AG04449 (cell line): ENCODE measurements around the gene CHD1.

Experiments used
- CTCF ChIA-PET: fragments of 350-600 bp; formaldehyde crosslinking; extraction: SDS; loops from one replicate; lab custom pipeline; 2021; ENCODE audit warnings: antibody characterized with exemption; lab: Yijun Ruan, JAX
- POLR2A ChIA-PET: fragments of 400-600, 350-600 bp; formaldehyde crosslinking; extraction: SDS; loops from one replicate; lab custom pipeline; 2020; ENCODE audit warnings: antibody characterized with exemption, inconsistent platforms; lab: Yijun Ruan, JAX
- DNase-seq: peaks from one replicate; pipeline ENCODE4 v3.0.0-alpha.2; 2010; ENCODE audit warnings: low read depth, low spot score
- H3K4me3 ChIP-seq: 2 replicates; pipeline ENCODE4 v1.5.1; 2011; ENCODE audit warnings: low read depth, mild to moderate bottlenecking, control low read depth, low read length
- TF ChIP-seq, protein P1 (sequence below): IDR thresholded peaks from one replicate; pipeline ENCODE4 v1.5.1; 2011; ENCODE audit warnings: mild to moderate bottlenecking, moderate library complexity, low read length, control low read depth, inconsistent platforms; ENCODE audit not compliant: insufficient read depth; ENCODE audit errors: missing control alignments

The CHD1 gene

DNA sequence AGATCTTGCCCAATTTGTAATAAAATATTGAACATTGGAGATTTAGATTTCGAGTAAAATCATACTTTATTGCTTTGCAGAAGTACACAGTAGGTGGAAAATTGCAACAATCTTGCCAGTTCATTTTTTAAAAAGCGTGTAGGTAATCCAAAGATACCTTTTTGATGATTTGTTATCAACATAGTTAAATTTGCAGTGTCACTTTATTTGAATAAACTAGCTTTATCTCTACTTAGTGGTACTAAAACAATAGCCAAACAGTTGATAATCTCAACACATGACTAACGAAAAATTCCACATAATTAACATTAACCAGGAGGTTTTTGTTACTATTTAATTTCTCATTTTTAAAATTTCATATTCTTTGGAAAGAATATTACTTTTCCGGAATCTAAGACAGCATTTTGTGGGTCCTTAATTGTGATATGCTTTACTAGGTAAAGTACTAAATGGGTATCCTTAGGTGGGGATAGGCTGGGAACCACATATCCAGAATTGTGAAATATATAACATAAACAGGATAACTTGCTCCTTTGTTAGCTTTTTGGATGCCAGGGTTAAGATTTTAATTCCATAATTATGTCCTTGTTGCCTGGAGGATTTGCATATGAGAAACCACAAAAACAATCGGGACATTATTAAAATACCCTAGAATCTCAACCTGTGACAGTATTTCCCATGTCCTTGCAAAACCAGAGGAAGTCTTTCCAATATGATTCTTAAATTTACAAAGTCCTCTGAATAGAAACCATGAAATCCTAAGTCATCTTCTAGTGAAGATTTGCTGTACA is 2.4 kb upstream of the CHD1 start:
- no peak for DNase-seq
- TF ChIP-seq, protein P1, sequence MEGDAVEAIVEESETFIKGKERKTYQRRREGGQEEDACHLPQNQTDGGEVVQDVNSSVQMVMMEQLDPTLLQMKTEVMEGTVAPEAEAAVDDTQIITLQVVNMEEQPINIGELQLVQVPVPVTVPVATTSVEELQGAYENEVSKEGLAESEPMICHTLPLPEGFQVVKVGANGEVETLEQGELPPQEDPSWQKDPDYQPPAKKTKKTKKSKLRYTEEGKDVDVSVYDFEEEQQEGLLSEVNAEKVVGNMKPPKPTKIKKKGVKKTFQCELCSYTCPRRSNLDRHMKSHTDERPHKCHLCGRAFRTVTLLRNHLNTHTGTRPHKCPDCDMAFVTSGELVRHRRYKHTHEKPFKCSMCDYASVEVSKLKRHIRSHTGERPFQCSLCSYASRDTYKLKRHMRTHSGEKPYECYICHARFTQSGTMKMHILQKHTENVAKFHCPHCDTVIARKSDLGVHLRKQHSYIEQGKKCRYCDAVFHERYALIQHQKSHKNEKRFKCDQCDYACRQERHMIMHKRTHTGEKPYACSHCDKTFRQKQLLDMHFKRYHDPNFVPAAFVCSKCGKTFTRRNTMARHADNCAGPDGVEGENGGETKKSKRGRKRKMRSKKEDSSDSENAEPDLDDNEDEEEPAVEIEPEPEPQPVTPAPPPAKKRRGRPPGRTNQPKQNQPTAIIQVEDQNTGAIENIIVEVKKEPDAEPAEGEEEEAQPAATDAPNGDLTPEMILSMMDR = no peak
- ChIA-PET POLR2A (no interaction called here), CTCF (interaction anchor here (0.6 to 1.2 kb wide), 3 partner anchors 9 to 130 kb away, joined by 3 to 4 read pairs (median 3); no protein-coding TSS in a partner anchor)
- H3K4me3 ChIP-seq = no peak overlapping the region

DNA sequence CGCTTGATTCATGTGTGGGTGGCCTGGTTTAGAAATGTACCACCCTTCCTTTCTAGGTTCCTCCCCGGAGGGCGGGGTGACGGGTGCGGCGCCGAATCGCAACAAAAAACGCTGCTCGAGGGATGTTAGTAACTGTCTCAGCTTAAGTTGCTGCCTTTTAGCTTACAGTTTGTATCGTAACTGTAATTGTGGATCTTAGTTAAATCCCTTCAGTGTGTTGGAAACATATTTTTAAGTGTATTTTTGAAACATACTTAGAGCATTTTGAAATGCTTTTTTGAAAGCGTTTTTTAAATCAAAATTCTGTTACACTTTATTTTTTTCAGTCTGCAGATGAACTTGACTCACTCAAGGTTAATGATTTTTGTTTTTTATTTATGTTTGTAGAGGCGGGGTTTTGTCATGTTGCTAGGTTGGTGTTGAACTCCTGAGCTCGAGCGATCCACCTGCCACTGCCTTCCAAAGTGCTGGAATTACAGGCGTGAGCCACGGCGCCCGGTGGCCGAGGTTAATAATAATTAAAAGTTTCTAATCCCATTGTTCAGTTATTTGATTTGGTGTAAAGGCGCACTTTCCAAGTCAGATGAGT is 997 bp upstream of the CHD1 start:
- no peak for DNase-seq

DNA sequence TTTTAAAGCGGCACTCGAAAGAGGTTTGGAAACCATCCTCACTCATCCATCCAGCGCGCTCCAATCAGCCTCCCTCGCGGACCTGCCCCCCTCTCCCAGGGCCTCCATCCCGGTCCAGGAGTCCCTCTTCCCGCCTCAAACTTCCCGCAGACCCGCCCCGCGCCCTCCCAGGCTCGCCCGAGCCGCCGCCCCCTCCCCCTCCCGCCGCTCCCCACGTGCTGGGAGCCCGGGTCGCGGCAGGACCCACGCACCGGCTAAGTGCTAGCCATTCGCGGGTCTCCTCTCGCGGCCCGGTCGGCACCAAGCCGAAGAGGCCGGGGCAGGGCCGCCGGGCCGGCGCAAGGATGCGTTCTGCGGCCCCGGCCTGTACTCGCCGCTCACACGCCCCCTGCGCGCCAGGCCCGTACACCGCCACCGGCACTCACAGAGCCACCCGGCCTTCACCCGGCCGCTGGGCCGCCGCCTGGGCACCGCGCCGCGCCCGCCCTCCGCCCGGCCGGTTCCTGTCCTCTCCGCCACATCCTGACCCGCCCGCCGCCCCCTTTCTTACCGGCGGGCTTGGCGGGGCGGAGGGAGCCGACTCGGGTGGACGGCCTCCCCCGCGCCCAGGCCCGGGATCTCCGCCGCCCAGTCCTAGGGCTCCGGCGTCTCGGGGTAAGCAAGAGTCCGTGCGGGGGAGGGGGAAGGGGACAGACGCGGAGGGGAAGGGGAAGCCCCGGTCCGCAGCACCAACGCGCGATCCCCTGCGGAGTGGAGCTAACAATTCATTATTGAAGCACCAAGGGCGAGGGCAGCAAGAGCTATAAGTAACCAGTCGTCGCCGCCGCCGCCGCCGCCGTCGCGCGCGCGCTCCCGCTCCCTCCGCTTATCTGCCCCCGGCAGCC is 576 bp downstream of the CHD1 start:
- CTCF ChIA-PET = interaction anchor here (0.7 to 1.5 kb wide), 5 partner anchors 17 to 25 kb away, joined by 3 to 5 read pairs (median 4); no protein-coding TSS in a partner anchor
- TF ChIP-seq, protein P1 = no peak
- POLR2A ChIA-PET = interaction anchor here (0.9 to 1.5 kb wide), 3 partner anchors 9 to 15 kb away, joined by 4 to 5 read pairs (median 5); no protein-coding TSS in a partner anchor
- H3K4me3 ChIP-seq = peak overlapping the region; percentile 95
- no peak for DNase-seq

More for the DNA sequence above, 997 bp upstream of the CHD1 start:
- TF ChIP-seq, protein P1 = no peak
- ChIA-PET POLR2A (interaction anchor here (0.6 to 1.5 kb wide), 5 partner anchors 9 to 157 kb away, joined by 3 to 5 read pairs (median 4); partner anchors contain the start of gene RGMB), CTCF (interaction anchor here (1.1 to 1.5 kb wide), 5 partner anchors 12 to 130 kb away, joined by 3 to 6 read pairs (median 4); no protein-coding TSS in a partner anchor)
- peak overlapping the region; percentile 95 for H3K4me3 ChIP-seq

DNA sequence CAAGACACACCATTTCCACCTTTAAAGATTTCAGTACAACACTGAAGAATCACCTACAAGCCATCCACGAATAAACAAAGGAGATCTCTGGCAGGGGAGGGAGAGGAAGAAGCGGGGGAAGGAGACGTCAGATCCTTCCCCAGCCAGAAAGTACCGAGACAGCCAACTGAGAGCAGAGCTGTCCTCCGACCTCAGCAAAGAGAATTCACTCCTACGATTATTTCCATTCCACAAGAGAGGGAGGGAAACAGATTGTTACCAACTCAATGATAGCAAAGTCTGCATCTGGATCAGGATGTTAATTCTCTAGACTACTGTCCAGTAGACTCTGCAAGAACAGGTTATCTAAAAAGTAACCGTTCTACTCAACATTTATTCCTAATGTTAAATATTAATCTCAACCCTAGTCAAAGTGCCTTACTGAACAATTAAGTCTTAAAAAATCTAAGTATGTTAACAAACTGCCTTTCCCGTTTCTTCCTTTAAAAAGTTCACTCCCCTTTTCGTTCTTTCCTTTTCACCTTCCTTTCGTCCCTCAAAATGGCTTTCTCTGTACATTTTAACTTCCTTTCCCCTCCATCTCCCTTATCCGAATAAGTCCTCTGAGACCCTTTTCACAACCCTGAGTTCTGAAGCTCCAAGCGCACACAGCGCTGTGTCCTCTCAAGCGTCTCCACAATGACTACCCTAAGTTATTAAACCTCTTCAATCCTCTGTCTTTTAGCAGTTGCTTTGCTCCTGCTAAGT is 1.4 kb downstream of the CHD1 start:
- ChIA-PET CTCF (interaction anchor here (1.3 to 1.4 kb wide), 2 partner anchors 22 to 24 kb away, joined by 3 to 4 read pairs; no protein-coding TSS in a partner anchor), POLR2A (no interaction called here)
- DNase-seq = no peak
- peak overlapping the region; percentile 95 for H3K4me3 ChIP-seq
- TF ChIP-seq, protein P1 = no peak

DNA sequence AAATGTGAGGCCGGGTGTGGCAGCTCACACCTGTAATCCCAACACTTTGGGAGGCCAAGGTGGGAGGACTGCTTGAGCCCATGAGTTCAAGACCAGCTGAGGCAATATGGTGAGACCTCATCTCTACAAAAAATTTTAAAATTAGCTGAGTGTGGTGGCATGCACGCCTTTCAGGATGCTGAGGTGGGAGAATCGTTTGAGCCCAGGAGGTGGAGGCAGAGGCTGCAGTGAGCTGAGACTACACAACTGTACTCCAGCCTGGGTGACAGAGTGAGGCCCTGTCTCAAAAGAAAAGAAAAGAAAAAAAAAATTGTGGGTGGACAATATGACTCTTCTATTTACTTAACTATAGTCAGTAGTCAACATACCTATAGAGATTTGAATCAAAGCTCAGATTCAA is 4.8 kb downstream of the CHD1 start:
- no peak for DNase-seq
- H3K4me3 ChIP-seq = no peak overlapping the region
- ChIA-PET CTCF (interaction anchor here (1.5 to 2.0 kb wide), 2 partner anchors 12 to 108 kb away, joined by 3 to 5 read pairs; no protein-coding TSS in a partner anchor), POLR2A (no interaction called here)
- TF ChIP-seq, protein P1 = no peak
